CD4-positive, alpha-beta T cell (primary cell): Measurements from ENCODE around the gene MAP1B. TPM values are rescaled to one million over a fixed set of nuclear protein-coding genes. Genes with fewer than 3 reads are reported as not detected.
A peak's percentile ranks its signal among the peaks of the same experiment; 100 is the strongest.

Source experiments
- ATAC-seq: fragments of 200-7000 bp; cut with Tn5 transposase; one replicate; pipeline ENCODE4 v1.10.0; 2022; ENCODE audit warnings: mild to moderate bottlenecking; ENCODE audit not compliant: poor library complexity
- CTCF ChIA-PET: fragments of 350-600 bp; sonication (Branson Sonifier 250); formaldehyde crosslinking; loops from one replicate; lab custom pipeline; 2021; ENCODE audit warnings: antibody characterized with exemption, inconsistent platforms; lab: Charles Lee
- POLR2A ChIA-PET: fragments of 350-600 bp; sonication (Branson Sonifier 250); formaldehyde crosslinking; loops from one replicate; lab custom pipeline; 2021; ENCODE audit warnings: antibody characterized with exemption, inconsistent platforms; lab: Charles Lee
- DNase-seq, 14 experiments: peaks; one replicate each; pipeline ENCODE4 v3.0.0-alpha.2; 2013 to 2020; ENCODE audit warnings: mixed read lengths in 2 of 14
- H3K27ac ChIP-seq, 2 donors: one replicate each; pipeline versions ENCODE4 v1.5.1 to v1.7.0; 2013; ENCODE audit warnings: low read length in 2 of 2, low read depth in 1 of 2, mild to moderate bottlenecking in 1 of 2
- H3K27me3 ChIP-seq, 2 experiments: 1 replicate in 1 of 2; 2 replicates in 1 of 2; pipeline versions ENCODE4 v1.6.1 to v1.7.0; 2013; ENCODE audit warnings: low read length in 2 of 2, control low read depth in 1 of 2, mild to moderate bottlenecking in 1 of 2, moderate library complexity in 1 of 2; ENCODE audit not compliant: insufficient read depth in 2 of 2, control insufficient read depth in 1 of 2
- H3K36me3 ChIP-seq: one replicate; pipeline ENCODE4 v1.6.1; 2013; ENCODE audit warnings: low read length, control low read depth; ENCODE audit not compliant: insufficient read depth
- H3K4me1 ChIP-seq: one replicate; pipeline ENCODE4 v1.6.1; 2013; ENCODE audit warnings: low read length, control low read depth; ENCODE audit not compliant: insufficient read depth
- H3K4me3 ChIP-seq: one replicate; pipeline ENCODE4 v1.5.1; 2013; ENCODE audit warnings: mild to moderate bottlenecking, low read length, moderate library complexity
- H3K9me3 ChIP-seq, 2 experiments: 1 replicate in 1 of 2; 2 replicates in 1 of 2; pipeline versions ENCODE4 v1.6.1 to v1.7.0; 2013; ENCODE audit warnings: low read length in 2 of 2, mild to moderate bottlenecking in 2 of 2, control low read depth in 1 of 2, moderate library complexity in 1 of 2; ENCODE audit not compliant: control insufficient read depth in 1 of 2, insufficient read depth in 1 of 2
- H3K27ac Mint-ChIP-seq: one replicate; pipeline ENCODE4 v1.8.0; 2020; ENCODE audit warnings: mixed read lengths
- H3K27me3 Mint-ChIP-seq: one replicate; pipeline ENCODE4 v1.8.0; 2021; ENCODE audit warnings: mixed read lengths
- H3K36me3 Mint-ChIP-seq: one replicate; pipeline ENCODE4 v1.8.0; 2021; ENCODE audit warnings: low read depth, mixed read lengths
- H3K4me1 Mint-ChIP-seq: one replicate; pipeline ENCODE4 v1.8.0; 2021; ENCODE audit warnings: low read depth, mixed read lengths
- H3K4me3 Mint-ChIP-seq: one replicate; pipeline ENCODE4 v1.8.0; 2020; ENCODE audit warnings: mild to moderate bottlenecking, mixed read lengths
- H3K9me3 Mint-ChIP-seq: one replicate; pipeline ENCODE4 v1.8.0; 2020; ENCODE audit warnings: mixed read lengths
- CTCF ChIP-seq: fragments of 200-600 bp; IDR thresholded peaks from one replicate; pipeline ENCODE4 v1.8.0; 2022; ENCODE audit warnings: antibody characterized with exemption, mild to moderate bottlenecking
- intact Hi-C, 2 experiments: fragments of 100-400 bp; cut with DNase I in 1 of 2; cut with micrococcal nuclease in 1 of 2; formaldehyde crosslinking; loops; one replicate each; pipeline versions ENCODE4 v1.15.1 to v1.9.0; 2023 to 2025; cut with DNase I, micrococcal nuclease
- total RNA-seq, 174 experiments: library from RNA in 2 of 174; stranded (reverse) in 2 of 174; gene quantifications; one replicate each; pipeline ENCODE4 v1.2.3 and lab custom pipeline; 2021 to 2026

Gene MAP1B
- total RNA-seq, 2 experiments from 2014 or later, result 0.03 to 0.06 TPM

- H3K4me1 ChIP-seq, result no peaks in the 10 kb centered on the region
- Mint-ChIP-seq H3K9me3 (no peaks in the 10 kb centered on the region), H3K27me3 (no peaks in the 10 kb centered on the region), H3K36me3 (peaks cover 19% of the 10 kb centered on the region), H3K27ac (no peak overlapping the region), H3K4me1 (peaks cover 32% of the 10 kb centered on the region), H3K4me3 (no peak overlapping the region)
- H3K4me3 ChIP-seq, result no peak overlapping the region
- POLR2A ChIA-PET, result no interaction called here
- TF ChIP-seq CTCF, result no peak
- no peaks in the 10 kb centered on the region for H3K9me3 ChIP-seq
- H3K27ac ChIP-seq, result no peak overlapping the region
- DNase-seq (no peak), ATAC-seq (no peak)
- CTCF ChIA-PET, result no interaction called here
- no peaks in the 10 kb centered on the region for H3K27me3 ChIP-seq
- intact Hi-C loops, result no loop called here
- H3K36me3 ChIP-seq, result no peaks in the 10 kb centered on the region
Observed at GRCh38 chr5:72242796-72243475, 135.7 kb downstream of the MAP1B start.

DNA sequence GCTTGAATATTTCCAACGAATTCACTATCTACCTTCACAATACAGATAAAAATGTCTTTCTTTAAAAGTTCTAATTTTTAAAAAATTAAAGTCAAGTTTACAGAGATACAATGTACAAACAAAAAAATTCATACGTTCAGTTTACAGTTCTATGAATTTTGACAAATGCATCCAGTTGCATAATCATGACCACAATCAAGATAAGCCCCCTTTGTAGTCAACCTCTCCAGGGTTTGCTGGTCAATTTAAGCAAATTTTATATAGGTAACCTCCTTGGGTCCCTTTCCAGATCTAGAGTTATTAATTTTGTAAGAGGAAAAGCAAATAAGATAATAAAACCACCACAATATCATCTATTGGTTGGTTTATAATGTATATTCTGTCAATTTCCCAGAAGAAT is 136.4 kb downstream of the MAP1B start:
- no peak for ATAC-seq
- Mint-ChIP-seq H3K4me3 (no peak overlapping the region), H3K36me3 (peaks cover 11% of the 10 kb centered on the region), H3K27ac (no peak overlapping the region), H3K9me3 (no peaks in the 10 kb centered on the region), H3K27me3 (no peaks in the 10 kb centered on the region), H3K4me1 (peaks cover 32% of the 10 kb centered on the region)
- Histone ChIP-seq H3K27me3 (no peaks in the 10 kb centered on the region), H3K4me1 (no peaks in the 10 kb centered on the region), H3K4me3 (no peak overlapping the region), H3K9me3 (no peaks in the 10 kb centered on the region), H3K27ac (no peak overlapping the region), H3K36me3 (no peaks in the 10 kb centered on the region)
- no peak for DNase-seq
- intact Hi-C loops, result no loop called here
- CTCF ChIA-PET, result no interaction called here
- POLR2A ChIA-PET, result no interaction called here
- no peak for TF ChIP-seq CTCF

GRCh38 chr5:72244862-72245371 is 137.6 kb downstream of the MAP1B start:
- no peak for ATAC-seq
- peaks cover 32% of the 10 kb centered on the region for H3K4me1 Mint-ChIP-seq

More at GRCh38 chr5:72244862-72245371, 137.6 kb downstream of the MAP1B start:
- Histone ChIP-seq H3K9me3 (no peaks in the 10 kb centered on the region), H3K27ac (no peak overlapping the region), H3K27me3 (no peaks in the 10 kb centered on the region), H3K4me3 (no peak overlapping the region), H3K4me1 (no peaks in the 10 kb centered on the region), H3K36me3 (no peaks in the 10 kb centered on the region)
- CTCF ChIA-PET, result interaction anchor here (1.2 kb wide), 1 partner anchor 18 kb away, joined by 3 read pairs; no protein-coding TSS in a partner anchor
- Mint-ChIP-seq H3K4me3 (no peak overlapping the region), H3K27ac (no peak overlapping the region), H3K9me3 (no peaks in the 10 kb centered on the region), H3K27me3 (no peaks in the 10 kb centered on the region), H3K36me3 (peaks cover 4% of the 10 kb centered on the region)
- POLR2A ChIA-PET, result no interaction called here
- DNase-seq, result peak in 1 of 14 experiments; percentile 8
- no peak for TF ChIP-seq CTCF
- intact Hi-C loops, result no loop called here
